ENCODE data around the gene TNIK.

The TNIK gene

DNA sequence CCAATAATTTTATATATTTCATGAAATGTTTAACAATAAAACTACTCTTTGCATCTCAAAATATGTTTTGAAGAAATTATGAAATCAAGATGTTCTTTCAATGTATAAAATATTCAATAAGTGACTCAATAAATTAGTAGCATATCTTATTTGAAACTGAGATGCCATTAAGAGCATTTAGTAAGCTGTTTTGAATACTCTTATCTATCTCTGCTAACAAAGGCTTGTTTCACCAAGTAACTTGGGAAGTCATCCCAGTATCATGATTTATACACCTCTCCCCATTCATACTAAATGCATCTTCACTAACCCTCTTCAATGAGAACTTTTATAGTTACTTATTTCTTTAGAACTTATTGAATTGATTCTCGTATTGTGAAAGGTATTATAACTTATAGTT lies 43.1 kb downstream of the TNIK start:
- no peak for DNase-seq (ENCODE audit: low spot score)

DNA sequence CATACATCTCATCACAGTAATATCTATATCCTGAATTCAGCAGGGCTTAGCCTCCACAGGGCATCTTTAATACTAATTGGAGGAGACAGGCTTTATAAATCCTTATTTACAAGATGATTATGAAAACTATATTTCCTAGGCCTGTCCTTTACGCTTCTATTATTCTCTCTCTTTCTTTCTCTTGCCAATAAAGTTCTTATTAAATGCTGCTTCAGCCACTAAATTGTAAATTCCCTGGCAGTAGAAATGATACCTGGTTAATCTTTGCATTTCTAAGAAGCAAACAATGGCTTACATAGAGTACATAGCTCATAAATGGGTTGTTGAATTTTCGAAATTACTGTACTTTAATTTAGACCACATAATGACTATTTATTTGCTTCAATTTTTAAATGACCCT lies 43.5 kb downstream of the TNIK start:
- no peak for DNase-seq (ENCODE audit: low spot score)

DNA sequence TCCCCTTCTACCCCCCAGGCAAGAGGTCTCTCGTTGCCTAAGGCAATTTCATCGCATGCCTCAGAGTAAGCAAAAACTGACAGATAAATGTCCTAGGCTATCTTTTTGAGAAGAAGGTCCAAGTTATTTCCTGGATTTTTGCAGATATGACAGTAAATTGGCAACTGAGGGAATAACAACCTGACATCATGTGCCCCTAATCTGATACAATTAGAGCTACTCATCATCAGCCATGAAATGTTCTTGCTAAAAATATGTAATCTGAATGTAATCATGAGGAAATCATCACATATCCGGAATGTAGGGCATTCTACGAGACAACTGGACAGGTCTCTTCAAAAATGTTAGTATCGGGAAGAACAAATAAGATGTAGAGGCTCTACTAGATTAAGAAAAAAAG lies 44.1 kb downstream of the TNIK start:
- no peak for DNase-seq (ENCODE audit: low spot score)

DNA sequence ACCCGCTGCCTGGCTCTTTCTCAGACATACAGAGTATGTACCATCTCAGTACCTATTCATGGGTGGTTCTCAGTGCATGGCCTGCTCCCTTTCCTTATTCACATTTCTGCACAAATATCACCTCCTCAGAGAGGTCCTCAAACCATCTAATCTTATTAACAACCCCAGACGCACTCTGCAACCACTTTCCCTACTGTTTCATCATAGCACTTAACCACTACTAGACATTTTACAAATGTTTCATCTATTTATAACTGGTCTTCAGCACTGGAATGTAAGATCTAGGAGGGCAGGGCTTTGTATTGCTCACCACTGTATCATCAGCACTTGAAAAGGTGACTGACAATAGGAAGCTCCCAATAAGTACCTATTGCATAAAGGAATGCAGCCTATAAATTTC lies 45.1 kb downstream of the TNIK start:
- no peak for DNase-seq (ENCODE audit: low spot score)

DNA sequence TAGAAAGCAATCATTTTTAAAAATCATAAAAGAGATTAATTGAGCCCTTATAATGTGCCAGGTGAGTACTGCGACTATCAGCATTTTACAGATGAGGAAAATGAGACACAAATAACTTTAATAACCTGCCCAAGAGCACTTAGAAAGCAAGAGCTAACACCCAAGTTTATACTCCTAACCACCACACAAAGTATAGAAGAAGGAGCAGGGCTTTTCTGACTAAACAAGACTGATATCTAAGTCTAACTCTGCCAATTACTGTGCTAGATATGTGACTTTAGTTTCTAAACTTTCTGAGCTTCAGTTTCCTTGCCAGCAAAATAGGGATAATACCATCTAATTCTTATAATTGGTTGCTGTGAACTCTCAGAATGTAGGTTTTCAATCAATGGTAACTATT lies 47.7 kb downstream of the TNIK start:
- no peak for DNase-seq (ENCODE audit: low spot score)

DNA sequence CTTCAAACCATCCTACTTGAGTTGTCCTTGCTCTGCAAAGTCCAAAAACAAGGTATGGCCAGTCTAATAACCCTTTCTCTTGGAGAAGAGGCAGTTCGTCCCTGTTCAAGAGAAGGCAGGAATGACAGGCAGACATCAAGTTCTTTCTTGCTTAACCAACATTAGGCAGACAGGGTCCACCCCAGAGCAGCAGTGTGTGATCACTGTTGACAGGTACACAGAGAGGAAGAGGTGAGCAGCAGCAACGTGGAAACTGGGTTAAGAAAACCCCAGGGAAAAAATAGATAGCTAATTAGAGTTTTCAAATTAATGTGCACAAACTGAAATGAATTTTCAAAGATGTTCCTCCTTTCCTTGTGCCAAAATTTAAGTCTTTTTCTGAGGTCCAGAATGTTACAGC lies 48.2 kb downstream of the TNIK start:
- no peak for DNase-seq (ENCODE audit: low spot score)

DNA sequence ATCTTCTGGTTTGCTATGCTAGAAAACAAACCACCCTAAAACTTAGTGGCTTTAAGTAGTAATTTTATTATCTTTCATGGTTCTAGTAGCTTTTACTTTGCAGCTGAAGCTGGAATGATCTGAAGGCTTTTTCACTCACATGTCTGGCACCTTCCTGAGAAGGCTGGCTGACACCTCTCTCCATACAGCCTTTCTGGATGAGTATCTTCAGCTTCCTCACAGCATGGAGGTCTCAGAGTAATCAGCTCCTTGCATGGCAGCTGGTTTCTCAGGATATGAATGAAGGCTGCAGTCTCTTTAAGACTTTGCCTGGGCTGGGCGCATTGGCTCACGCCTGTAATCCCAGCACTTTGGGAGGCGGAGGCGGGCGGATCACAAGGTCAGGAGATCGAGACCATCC lies 50.0 kb downstream of the TNIK start:
- no peak for DNase-seq (ENCODE audit: low spot score)

DNA sequence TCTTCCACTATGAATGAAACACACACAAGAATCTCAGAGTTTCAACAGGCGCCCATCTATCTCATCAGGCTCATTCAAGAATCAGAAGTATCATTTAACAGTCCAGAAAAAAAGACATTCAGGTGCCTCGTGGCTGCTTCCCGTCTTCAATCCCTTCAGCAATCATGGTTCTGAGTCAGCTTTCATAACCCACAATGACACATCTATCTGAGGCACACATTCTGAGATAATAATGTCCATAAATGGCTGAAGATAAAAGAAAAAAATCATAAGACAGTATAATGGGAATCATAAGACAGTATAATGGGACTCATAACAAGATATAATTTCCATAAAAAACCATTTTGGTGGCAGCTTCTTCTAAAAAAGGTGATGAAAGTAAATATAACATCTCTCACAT lies 52.4 kb downstream of the TNIK start:
- no peak for DNase-seq (ENCODE audit: low spot score)

DNA sequence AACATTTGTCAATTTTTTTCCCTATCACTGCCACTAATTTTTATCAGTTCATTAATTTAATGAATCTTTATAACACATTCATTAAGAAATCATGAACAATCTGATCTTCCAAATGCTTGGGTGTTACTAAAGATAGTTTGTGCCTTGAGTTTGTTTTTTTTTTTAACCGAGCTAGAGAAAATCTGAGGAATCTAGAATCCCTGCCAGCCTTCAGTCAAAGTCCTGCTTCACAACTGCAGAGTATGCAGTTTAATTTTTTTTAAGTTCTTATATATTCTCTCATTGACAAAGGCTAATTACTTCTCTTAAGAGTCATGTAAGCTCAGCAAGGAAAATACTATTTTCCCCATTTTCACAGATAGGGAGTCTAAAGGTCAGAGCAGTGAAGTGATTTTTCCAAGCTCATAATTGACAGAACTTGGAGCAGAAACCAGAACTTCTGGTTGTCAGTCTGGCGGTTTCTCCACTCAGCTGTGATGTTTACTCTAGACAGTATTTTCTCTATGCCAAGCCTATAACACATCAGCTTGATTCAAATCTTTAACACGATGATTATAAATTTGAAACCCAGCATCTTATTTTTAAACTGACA lies 55.7 kb downstream of the TNIK start:
- DNase-seq (ENCODE audit: low spot score): no peak

DNA sequence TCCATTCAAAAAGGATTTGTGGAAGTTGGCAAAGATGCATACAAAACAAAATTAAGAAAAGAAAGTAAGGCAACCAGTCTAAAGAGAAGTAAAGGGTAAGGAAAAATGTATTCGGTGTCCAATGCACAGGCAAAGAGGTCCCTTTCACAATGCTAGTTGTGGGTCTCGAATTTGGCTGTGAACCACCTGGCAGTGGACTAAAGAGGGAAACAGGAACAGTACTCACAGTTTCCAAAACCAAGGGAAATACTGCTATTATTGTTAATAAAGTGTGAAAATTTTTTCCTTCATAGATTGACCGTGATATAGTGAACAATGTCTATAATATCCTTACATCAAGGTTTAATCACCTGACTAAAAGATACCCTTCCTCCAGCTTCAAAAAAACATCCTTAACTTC lies 57.9 kb downstream of the TNIK start:
- no peak for DNase-seq (ENCODE audit: low spot score)

DNA sequence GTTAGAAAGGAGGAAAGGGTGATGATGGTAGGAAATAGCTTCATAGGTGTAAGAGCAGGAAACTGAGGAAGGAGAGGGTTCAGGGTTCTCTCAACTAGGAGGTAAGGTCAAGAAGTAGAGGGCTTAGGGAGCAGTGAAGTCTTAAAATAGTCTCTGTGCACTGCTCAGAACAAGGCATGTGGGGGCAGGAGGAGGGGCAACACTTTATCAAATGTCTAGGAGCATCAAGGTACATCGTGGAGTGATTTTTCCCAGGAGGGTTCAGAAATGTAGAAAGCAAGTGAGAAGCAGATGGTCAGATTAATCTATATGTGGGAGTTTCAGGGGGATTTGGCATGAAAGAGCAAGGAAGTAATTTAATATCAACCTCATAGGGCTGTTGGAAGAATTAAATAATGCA lies 58.8 kb downstream of the TNIK start:
- DNase-seq (ENCODE audit: low spot score): no peak

DNA sequence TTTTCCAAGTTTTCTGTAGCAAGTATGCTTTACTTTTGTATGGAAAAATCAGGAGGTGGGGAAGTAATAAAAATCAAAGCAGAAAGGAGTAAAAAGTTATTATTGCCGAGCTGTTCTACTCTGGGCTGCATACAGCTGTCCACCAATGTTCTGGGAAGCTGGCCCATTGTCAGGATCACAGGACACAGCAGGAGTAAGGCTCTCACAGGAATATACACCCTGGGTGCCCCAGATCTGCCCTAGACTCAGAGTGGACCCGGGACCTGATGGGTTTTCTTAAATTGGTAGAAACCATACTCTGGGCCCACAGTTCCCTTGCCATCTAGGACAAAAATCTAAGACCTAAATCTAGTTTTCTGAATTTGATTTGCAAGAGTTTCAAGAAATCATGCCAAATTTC lies 60.4 kb downstream of the TNIK start:
- no peak for DNase-seq (ENCODE audit: low spot score)

DNA sequence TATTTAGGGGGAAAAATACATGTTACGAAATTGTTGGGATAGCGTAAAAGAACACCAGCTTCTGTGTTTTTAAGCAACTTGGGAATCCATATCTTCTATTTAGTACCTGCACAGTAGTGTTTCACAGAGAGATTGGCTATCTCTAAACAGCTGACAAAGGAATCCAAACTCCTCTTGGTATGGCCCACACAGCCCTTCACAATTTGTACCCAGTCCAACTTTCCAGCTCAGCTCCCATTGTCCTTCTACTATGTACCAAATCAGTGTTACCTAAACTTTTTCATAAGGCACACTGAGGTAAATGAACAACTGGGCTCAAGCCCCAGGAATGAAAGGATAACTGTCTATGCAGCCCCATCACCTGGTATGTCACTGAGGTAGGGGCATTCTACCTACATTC lies 61.9 kb downstream of the TNIK start:
- no peak for DNase-seq (ENCODE audit: low spot score)

DNA sequence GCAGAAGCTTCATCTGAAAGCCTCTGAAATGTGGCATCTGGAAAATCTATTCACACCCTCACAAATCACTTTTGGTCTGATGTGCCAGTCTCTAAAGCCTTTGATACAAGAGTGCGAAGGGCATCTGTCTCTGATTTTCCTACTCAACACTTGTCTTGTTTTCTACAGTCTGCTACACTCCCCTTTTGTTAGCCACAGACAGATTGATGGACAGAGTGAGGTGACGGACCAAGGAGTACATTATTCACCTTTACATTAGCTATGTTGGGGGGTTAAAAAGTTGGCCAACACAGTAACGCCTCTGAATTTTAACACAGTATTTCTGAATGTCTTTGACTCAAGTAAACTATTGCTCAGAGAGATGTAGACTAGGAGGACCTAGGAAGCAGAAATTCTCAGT lies 63.1 kb downstream of the TNIK start:
- DNase-seq (ENCODE audit: low spot score): no peak

DNA sequence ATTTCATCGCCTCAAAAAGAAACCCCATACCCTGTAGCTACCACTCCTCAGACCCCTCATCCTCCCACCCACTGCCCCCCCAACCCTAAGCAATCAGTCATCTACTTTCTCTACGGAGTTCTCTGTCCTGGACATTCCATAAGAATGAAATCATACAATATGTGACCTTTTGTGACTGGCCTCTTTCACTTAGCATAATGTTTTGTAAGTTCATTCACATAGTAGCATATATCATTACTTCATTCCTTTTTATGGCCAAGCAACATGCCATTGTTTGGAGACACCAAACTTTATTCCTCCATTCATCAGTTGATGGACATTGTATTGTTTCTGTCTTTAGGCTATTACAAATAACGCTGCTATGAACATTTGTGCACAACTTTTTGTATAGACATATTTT lies 64.2 kb downstream of the TNIK start:
- DNase-seq (ENCODE audit: low spot score): no peak

DNA sequence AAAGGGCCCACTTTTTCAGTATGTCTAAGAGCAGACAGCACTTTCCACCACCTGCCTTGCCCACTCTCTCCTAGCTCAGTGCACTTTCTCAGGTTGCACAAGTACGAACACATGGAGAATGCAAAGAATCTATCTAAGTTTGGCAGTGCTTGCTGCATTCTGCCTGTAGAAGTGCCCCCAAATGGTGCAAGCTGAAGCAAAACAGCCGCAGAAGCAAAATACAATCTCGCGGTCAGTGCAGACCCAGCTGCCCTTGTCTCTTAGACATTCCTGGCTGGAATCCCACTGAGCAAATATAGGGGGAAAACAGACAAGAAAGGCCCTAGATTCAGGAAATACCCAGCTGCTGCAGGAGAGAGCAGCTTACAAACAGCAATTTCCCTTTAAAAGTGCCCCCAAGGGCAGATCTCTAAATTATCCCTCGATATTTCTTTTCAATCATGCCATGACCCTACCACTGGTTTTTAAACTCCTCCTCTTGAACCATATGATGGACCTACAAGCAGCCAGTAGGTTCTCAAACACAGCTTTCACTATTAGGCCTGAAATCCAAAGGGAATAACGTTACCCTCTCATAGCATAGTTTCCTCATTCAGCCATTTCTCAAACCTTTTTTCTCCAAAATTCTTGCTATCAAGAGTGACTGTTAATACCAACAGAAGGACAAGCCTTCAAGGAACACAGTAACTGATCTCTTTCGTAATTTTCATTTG lies 67.0 kb downstream of the TNIK start:
- DNase-seq (ENCODE audit: low spot score): no peak

DNA sequence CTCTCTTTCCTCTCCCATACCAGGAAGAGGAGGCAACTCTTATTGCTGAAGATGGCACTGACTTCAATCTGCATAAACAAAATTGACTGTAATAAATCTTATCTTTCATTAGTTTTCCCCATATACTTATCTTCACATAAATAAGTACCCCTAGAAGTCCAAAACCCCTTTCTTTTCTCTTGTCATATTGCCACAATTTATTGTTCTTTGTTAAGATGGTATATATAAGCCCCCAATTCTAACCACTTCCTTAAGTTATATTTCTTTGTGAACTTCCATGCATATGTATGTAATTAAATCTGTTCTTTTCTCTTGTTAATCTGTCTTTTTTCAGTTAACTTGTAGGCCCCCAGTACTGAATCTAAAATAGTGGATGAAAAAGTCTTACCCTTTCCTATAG lies 68.8 kb downstream of the TNIK start:
- DNase-seq (ENCODE audit: low spot score): no peak

DNA sequence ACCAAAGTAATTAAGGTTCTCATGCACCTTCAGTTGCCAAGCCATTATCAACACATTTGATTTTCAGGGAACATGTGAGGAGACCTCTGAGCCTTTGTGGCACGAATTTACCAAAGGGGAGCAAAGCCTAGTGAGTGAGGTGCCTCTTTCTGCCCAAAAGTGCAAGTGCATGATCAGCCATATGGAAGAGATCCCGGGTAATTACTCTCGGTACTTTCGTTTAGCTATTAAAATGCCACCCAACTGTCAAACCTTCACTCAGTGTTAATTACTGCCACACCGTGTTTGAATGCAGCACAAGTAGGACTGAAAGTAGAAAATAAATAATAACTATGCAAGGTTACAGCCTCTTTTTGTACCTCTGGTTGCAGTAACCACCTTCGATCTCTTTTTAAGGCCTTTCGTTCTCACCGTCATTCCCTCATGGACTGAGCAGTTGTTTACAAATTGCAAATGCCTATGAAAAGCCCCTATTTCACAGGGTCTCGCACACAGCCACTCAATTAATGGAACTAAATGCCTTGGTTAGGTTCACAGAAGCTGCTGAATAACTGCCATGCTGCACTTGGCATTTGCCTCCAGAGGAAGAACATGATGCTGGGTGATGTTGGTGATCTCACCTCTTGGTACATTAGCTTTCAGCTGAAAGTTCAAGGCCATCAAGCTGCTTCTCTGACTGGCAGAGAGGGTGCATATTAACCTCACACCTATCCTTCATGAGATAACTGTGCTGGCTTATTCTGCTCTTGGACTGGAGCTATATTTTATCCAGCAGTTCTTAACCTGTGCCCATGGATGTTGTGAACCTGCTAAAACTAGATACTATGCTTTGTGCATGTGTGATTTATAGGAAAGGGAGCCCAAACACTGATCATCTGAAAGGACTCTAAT lies 69.9 kb downstream of the TNIK start:
- no peak for DNase-seq (ENCODE audit: low spot score)

DNA sequence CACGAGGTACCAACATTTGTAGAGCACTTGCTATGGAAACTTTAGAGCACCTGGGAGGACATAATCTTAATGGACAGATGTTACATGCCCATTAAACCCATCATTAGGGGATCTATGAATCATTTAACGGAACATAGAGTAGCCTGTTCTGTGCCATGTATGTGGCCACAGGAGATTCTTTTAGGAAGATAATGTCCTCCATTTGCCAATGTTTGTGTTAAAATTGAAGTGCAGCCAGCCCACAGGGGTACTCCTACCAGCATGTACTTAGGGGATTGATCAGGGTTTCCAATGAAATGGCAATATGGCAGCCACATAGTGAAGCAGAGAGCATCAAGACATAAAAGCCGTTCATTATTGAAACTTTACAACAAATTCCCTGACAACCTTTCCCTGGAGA lies 70.7 kb downstream of the TNIK start:
- no peak for DNase-seq (ENCODE audit: low spot score)

DNA sequence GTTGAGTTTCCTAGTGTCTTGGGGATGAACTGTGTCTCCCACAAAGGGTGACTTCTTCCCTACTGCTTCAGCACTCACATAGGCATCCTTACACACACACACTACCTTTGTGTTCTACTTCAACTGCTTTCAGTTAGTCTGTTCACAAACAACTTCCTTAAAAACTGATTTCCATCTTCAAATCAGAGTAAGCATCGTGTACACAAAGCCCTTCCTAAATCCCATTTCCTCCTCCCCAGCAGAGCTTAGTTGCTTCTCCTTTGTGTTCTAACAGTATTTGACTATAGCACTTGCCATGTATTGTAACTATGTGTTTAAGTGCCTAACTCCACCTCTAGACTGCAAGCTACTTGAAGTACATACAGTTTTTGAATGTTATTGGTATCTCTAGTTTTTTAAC lies 71.7 kb downstream of the TNIK start:
- DNase-seq (ENCODE audit: low spot score): no peak

DNA sequence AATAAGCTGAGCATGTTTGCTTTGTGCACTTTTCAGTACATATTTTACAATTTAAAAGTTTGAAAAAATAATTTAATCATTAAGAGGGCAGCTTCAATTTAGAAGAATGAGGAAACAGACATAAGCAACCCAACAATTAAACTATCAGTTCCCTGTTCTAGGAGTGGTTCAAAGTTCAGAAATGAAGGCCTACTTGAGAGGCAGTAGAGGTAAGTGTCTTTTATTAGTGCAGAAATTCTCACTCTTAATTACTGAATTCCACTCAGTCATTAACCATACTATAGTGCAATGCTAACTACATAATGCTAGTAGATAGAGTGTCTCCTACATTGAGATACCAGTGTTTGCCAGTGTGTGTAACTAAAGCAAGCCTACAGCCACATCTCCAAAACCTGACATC lies 73.1 kb downstream of the TNIK start:
- no peak for DNase-seq (ENCODE audit: low spot score)

DNA sequence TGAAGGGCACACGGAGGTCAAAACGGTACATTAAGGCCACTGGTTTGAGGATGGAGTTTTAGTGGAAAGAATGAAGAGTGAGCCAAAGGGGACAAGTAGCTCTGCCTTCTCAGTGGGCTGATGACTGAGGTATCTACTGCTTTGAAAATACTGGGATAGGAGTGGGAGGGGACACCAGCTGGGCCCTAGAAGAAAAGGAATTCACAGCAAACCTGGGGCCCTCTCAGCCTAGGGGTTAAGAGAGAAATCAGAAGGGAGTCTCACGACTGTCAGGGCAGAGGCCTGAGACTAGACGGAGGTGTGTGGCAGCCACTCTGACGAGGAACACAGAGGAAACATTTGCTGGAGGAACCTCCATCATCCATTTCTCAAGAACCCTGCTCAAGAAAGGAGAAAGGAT lies 75.1 kb downstream of the TNIK start:
- no peak for DNase-seq (ENCODE audit: low spot score)

DNA sequence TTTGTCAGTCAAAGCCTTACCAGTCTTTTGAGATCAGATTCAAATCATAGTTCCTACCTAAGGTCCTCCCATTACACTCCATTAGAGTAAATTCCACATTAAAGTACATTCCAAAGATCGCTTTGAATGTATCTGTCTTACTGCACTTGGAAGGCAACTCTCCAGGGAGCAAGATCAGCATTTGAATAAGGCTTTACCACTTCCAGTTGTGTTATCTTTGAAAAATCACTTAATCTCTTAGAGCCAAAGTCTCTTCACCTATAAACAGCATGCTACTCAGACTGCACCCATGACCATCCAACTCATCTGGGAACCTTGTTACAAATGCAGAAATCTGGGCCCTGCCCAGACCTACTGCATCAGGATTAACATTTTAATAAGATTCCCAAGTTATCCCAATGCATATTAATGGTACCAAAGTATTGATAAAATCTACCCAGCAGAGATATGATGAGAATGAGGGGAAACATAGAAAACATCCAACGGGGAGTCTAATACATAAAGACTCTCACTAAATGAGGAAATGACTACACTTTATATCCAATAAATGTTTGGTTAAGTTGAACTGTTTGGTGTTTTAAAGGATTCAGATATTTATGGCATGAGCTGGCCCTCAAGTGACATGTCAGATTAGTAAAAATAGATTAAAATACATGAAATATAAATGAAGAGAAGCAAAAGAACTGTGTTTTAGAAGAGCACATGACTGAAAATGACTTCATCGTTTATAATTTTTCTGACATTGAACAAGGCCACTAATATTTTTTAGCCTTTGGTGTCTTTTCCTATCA lies 75.9 kb downstream of the TNIK start:
- no peak for DNase-seq (ENCODE audit: low spot score)
